Endodermal cell (in vitro differentiated cells): ENCODE results near the gene TESK2. TPM values are rescaled to one million over a fixed set of nuclear protein-coding genes. Genes with fewer than 3 reads are reported as not detected.

Experiments
- DNase-seq: peaks from one replicate; pipeline ENCODE4 v3.0.0-alpha.2; 2017
- H3K27ac ChIP-seq: 2 replicates; pipeline ENCODE4 v1.5.1; 2013; ENCODE audit warnings: mild to moderate bottlenecking, low read depth, low read length, moderate library complexity
- H3K27me3 ChIP-seq: 2 replicates; pipeline ENCODE4 v1.6.1; 2013; ENCODE audit warnings: mild to moderate bottlenecking, low read length, moderate library complexity; ENCODE audit not compliant: insufficient read depth, control insufficient read depth, poor library complexity, severe bottlenecking
- H3K36me3 ChIP-seq: 2 replicates; pipeline ENCODE4 v1.7.0; 2013; ENCODE audit warnings: mild to moderate bottlenecking, low read length, moderate library complexity; ENCODE audit not compliant: control insufficient read depth, insufficient read depth
- H3K4me1 ChIP-seq: one replicate; pipeline ENCODE4 v1.7.0; 2013; ENCODE audit warnings: low read length; ENCODE audit not compliant: control insufficient read depth, insufficient read depth
- H3K4me3 ChIP-seq: 2 replicates; pipeline ENCODE4 v1.5.1; 2013; ENCODE audit warnings: mild to moderate bottlenecking, low read length, moderate library complexity
- H3K9ac ChIP-seq: 2 replicates; pipeline ENCODE4 v1.6.1; 2013; ENCODE audit warnings: mild to moderate bottlenecking, low read length, moderate library complexity; ENCODE audit not compliant: poor library complexity, severe bottlenecking; ENCODE audit errors: extremely low read depth
- H3K9me3 ChIP-seq: 2 replicates; pipeline ENCODE4 v1.6.1; 2013; ENCODE audit warnings: mild to moderate bottlenecking, low read length, moderate library complexity; ENCODE audit not compliant: control insufficient read depth
- H3K27ac Mint-ChIP-seq: 2 replicates; pipeline ENCODE4 v1.8.0; 2020; ENCODE audit warnings: mixed read lengths
- H3K27me3 Mint-ChIP-seq: 2 replicates; pipeline ENCODE4 v1.8.0; 2021; ENCODE audit warnings: mild to moderate bottlenecking, mixed read lengths; ENCODE audit not compliant: insufficient read depth
- H3K36me3 Mint-ChIP-seq: 2 replicates; pipeline ENCODE4 v1.8.0; 2020; ENCODE audit warnings: low read depth, mixed read lengths
- H3K4me1 Mint-ChIP-seq: 2 replicates; pipeline ENCODE4 v1.8.0; 2020; ENCODE audit warnings: mixed read lengths
- H3K4me3 Mint-ChIP-seq: 2 replicates; pipeline ENCODE4 v1.8.0; 2020; ENCODE audit warnings: mild to moderate bottlenecking, moderate library complexity, mixed read lengths
- H3K9me3 Mint-ChIP-seq: 2 replicates; pipeline ENCODE4 v1.8.0; 2020; ENCODE audit warnings: mild to moderate bottlenecking, mixed read lengths
- WGBS, 2 experiments: methylation state at CpG; one replicate each; pipeline versions ENCODE4 v1.1.5 to v1.1.7; 2013; ENCODE audit warnings: missing lambda C conversion rate in 2 of 2, mixed read lengths in 1 of 2; ENCODE audit not compliant: insufficient coverage in 1 of 2, insufficient read length in 1 of 2; 5-methylcytosine and 5-hydroxymethylcytosine counted together
- total RNA-seq, 2 donors: library from RNA; stranded (reverse); fragmentation: NEBNext Ultra II Directional in 1 of 2; extraction: Animal tissue kit (Norgen Biotek cat#: 25700) in 1 of 2; gene quantifications; 2 replicates in 1 of 2; 3 replicates in 1 of 2; pipeline ENCODE4 v1.2.1, GENCODE V29; 2021
- TF ChIP-seq, protein P1 (sequence below): fragments of 200-600 bp; sonication (generic); conservative IDR thresholded peaks from 2 replicates; pipeline ENCODE4 v1.5.0; 2021; ENCODE audit warnings: antibody characterized with exemption, mild to moderate bottlenecking

Gene TESK2
- total RNA-seq, 2 donors from 2014 or later, result 9.7 to 10.3 TPM

DNA sequence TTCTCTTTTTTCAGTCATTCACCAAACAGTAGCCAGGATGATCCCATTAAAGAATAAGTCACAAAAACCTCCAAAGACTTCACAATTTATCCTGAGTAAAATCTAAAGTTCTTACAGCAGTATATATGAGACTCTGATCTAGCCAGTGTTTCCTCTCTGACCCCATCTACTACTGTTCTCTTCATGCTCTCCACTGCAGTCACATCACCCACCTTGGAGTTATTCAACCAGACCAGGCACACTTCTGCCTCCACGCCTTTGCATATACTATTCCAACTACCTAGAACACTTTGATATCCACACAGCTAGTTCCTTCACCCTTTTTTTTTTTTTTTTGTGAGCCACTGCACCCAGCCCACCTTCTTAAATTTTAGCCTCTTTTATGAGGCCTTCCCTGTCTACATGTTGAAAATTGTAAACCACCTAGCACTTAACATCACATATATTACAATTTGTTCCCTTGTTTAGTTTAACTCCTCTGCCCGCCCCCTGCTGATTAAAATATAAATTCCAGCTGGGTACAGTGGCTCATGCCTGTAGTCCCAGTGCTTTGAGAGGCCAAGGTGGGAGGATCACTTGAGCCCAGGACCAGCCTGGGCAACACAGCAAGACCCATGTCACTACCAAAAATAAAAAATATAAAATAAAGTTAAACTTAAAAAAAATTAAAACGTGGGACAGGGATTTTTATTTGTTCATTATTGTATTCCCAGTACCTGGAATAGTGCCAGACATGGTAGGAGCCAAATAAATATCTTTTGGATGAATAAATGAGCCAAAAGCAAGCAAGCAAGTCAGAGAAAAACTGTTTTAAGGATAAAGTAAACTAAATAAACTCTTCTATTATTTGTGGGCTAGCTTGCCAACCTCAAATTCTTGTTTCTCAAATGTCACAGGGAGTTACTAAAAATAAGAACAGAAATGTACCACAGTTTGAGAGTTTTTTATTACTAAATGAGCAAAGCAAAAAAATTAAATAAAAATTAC, 115.6 kb downstream of the TESK2 start:
- no peaks in the 10 kb centered on the region for H3K27me3 Mint-ChIP-seq
- H3K4me1 ChIP-seq, result no peaks in the 10 kb centered on the region
- no peaks in the 10 kb centered on the region for H3K36me3 ChIP-seq
- no peak overlapping the region for H3K4me3 Mint-ChIP-seq
- H3K36me3 Mint-ChIP-seq, result peaks cover 2% of the 10 kb centered on the region
- H3K27me3 ChIP-seq, result peaks cover 5% of the 10 kb centered on the region
- H3K9me3 ChIP-seq, result no peaks in the 10 kb centered on the region
- H3K4me1 Mint-ChIP-seq, result peaks cover 7% of the 10 kb centered on the region
- no peaks in the 10 kb centered on the region for H3K9me3 Mint-ChIP-seq
- no peak overlapping the region for H3K27ac ChIP-seq
- H3K9ac ChIP-seq, result no peak overlapping the region
- TF ChIP-seq, protein P1, sequence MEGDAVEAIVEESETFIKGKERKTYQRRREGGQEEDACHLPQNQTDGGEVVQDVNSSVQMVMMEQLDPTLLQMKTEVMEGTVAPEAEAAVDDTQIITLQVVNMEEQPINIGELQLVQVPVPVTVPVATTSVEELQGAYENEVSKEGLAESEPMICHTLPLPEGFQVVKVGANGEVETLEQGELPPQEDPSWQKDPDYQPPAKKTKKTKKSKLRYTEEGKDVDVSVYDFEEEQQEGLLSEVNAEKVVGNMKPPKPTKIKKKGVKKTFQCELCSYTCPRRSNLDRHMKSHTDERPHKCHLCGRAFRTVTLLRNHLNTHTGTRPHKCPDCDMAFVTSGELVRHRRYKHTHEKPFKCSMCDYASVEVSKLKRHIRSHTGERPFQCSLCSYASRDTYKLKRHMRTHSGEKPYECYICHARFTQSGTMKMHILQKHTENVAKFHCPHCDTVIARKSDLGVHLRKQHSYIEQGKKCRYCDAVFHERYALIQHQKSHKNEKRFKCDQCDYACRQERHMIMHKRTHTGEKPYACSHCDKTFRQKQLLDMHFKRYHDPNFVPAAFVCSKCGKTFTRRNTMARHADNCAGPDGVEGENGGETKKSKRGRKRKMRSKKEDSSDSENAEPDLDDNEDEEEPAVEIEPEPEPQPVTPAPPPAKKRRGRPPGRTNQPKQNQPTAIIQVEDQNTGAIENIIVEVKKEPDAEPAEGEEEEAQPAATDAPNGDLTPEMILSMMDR, result no peak
- H3K4me3 ChIP-seq, result no peak overlapping the region
- 73 to 78% methylated on average over 2 to 3 of the region's 3 CpGs for WGBS, 2 experiments
- H3K27ac Mint-ChIP-seq, result no peak overlapping the region
- no peak for DNase-seq

DNA sequence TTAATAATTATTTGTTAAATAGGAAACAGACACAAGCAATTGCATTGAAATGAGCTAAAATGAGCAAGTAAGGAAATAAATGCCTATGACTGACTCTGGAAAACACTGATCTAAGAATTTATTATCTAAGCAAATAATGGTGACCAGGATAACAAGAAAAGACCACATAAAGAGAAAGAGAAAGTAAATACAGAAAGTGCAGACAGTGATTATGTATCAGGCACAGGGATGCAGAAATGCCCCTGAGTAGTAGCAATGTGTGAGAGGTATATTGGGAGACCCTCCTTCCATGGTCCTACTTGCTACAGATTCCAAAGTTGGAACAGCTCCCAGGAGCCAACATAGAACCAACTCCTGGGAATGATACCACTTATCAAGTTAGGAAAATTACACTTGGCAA, 117.4 kb downstream of the TESK2 start:
- H3K4me3 Mint-ChIP-seq, result no peak overlapping the region
- no peak overlapping the region for H3K27ac Mint-ChIP-seq
- DNase-seq, result no peak
- TF ChIP-seq, protein P1, result no peak
- no peaks in the 10 kb centered on the region for H3K9me3 Mint-ChIP-seq
- no peak overlapping the region for H3K27ac ChIP-seq
- peaks cover 7% of the 10 kb centered on the region for H3K4me1 Mint-ChIP-seq
- H3K27me3 ChIP-seq, result peaks cover 5% of the 10 kb centered on the region
- no peak overlapping the region for H3K9ac ChIP-seq
- H3K4me1 ChIP-seq, result no peaks in the 10 kb centered on the region
- no peak overlapping the region for H3K4me3 ChIP-seq
- H3K9me3 ChIP-seq, result no peaks in the 10 kb centered on the region
- peaks cover 2% of the 10 kb centered on the region for H3K36me3 Mint-ChIP-seq
- H3K36me3 ChIP-seq, result no peaks in the 10 kb centered on the region
- no peaks in the 10 kb centered on the region for H3K27me3 Mint-ChIP-seq

DNA sequence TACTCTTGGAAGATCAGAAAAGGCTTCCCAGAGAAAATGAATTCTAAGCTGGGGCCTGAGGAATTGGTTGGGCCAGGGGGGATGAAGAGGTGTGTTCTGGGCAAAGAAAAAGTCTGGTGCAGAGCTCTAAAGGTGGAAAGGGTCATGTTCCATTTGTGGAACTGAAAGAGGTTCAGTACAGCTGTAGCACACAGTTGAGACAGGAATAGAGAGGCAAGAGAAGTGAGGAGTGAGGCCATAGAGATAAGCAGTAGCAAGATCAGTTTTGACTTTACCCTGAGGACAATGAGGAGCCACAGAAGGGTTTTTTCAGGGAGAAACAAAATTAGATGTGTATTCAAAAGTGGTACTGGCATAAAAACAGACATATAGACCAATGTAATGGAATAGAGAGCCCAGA, 120.4 kb downstream of the TESK2 start:
- no peaks in the 10 kb centered on the region for H3K4me1 ChIP-seq
- no peak for DNase-seq
- H3K27me3 ChIP-seq, result peaks cover 5% of the 10 kb centered on the region
- Mint-ChIP-seq H3K9me3 (no peaks in the 10 kb centered on the region), H3K27me3 (no peaks in the 10 kb centered on the region), H3K36me3 (no peaks in the 10 kb centered on the region), H3K4me3 (no peak overlapping the region), H3K27ac (no peak overlapping the region), H3K4me1 (peaks cover 7% of the 10 kb centered on the region)
- TF ChIP-seq, protein P1, result no peak
- no peak overlapping the region for H3K4me3 ChIP-seq
- H3K36me3 ChIP-seq, result no peaks in the 10 kb centered on the region
- H3K27ac ChIP-seq, result no peak overlapping the region
- H3K9ac ChIP-seq, result no peak overlapping the region
- H3K9me3 ChIP-seq, result no peaks in the 10 kb centered on the region
